Trophoblast cell (in vitro differentiated cells and primary cell): Measurements from ENCODE around the gene LRP1B.

Experiments
- DNase-seq, 2 donors: peaks; one replicate each; pipeline ENCODE4 v3.0.0-alpha.2; 2016
- H2AFZ ChIP-seq: 2 replicates; pipeline ENCODE4 v1.6.1; 2013; ENCODE audit warnings: low read length, moderate library complexity, mild to moderate bottlenecking; ENCODE audit not compliant: insufficient read depth, poor library complexity
- H2AK5ac ChIP-seq: 2 replicates; pipeline ENCODE4 v1.6.1; 2013; ENCODE audit warnings: mild to moderate bottlenecking, low read length
- H2BK120ac ChIP-seq: 2 replicates; pipeline ENCODE4 v1.6.1; 2013; ENCODE audit warnings: low read length, mild to moderate bottlenecking, moderate library complexity; ENCODE audit not compliant: insufficient read depth, poor library complexity
- H2BK12ac ChIP-seq: 2 replicates; pipeline ENCODE4 v1.6.1; 2013; ENCODE audit warnings: mild to moderate bottlenecking, low read length, moderate library complexity
- H2BK5ac ChIP-seq: 2 replicates; pipeline ENCODE4 v1.6.1; 2013; ENCODE audit warnings: low read length, low read depth, moderate library complexity, mild to moderate bottlenecking; ENCODE audit not compliant: poor library complexity
- H3K14ac ChIP-seq: 2 replicates; pipeline ENCODE4 v1.6.1; 2013; ENCODE audit warnings: mild to moderate bottlenecking, low read length
- H3K18ac ChIP-seq: 2 replicates; pipeline ENCODE4 v1.6.1; 2013; ENCODE audit warnings: mild to moderate bottlenecking, low read length
- H3K23ac ChIP-seq: 2 replicates; pipeline ENCODE4 v1.6.1; 2013; ENCODE audit warnings: low read length
- H3K27ac ChIP-seq: 2 replicates; pipeline ENCODE4 v1.5.1; 2013; ENCODE audit warnings: low read depth, mild to moderate bottlenecking, inconsistent platforms, low read length, moderate library complexity
- H3K27me3 ChIP-seq: 2 replicates; pipeline ENCODE4 v1.6.1; 2013; ENCODE audit warnings: inconsistent platforms, mild to moderate bottlenecking, low read length, moderate library complexity; ENCODE audit not compliant: insufficient read depth
- H3K36me3 ChIP-seq, 2 experiments: 1 replicate in 1 of 2; 2 replicates in 1 of 2; pipeline ENCODE4 v1.6.1; 2013; ENCODE audit warnings: low read length in 2 of 2, mild to moderate bottlenecking in 2 of 2, moderate library complexity in 1 of 2; ENCODE audit not compliant: insufficient read depth in 2 of 2, control insufficient read depth in 1 of 2
- H3K4ac ChIP-seq: 2 replicates; pipeline ENCODE4 v1.6.1; 2013; ENCODE audit warnings: low read depth, mild to moderate bottlenecking, low read length, moderate library complexity
- H3K4me1 ChIP-seq, 2 experiments: 1 replicate in 1 of 2; 2 replicates in 1 of 2; pipeline ENCODE4 v1.6.1; 2013; ENCODE audit warnings: low read length in 2 of 2, mild to moderate bottlenecking in 2 of 2, moderate library complexity in 1 of 2; ENCODE audit not compliant: insufficient read depth in 2 of 2, control insufficient read depth in 1 of 2
- H3K4me2 ChIP-seq: 2 replicates; pipeline ENCODE4 v1.6.1; 2013; ENCODE audit warnings: inconsistent platforms, mild to moderate bottlenecking, low read length, moderate library complexity
- H3K4me3 ChIP-seq: 2 replicates; pipeline ENCODE4 v1.5.1; 2013; ENCODE audit warnings: mild to moderate bottlenecking, low read depth, low read length, inconsistent platforms
- H3K79me1 ChIP-seq: one replicate; pipeline ENCODE4 v1.6.1; 2013; ENCODE audit warnings: low read length
- H3K79me2 ChIP-seq: 2 replicates; pipeline ENCODE4 v1.6.1; 2013; ENCODE audit warnings: low read length, mild to moderate bottlenecking; ENCODE audit not compliant: control insufficient read depth, insufficient read depth, poor library complexity
- H3K9ac ChIP-seq: 2 replicates; pipeline ENCODE4 v1.6.1; 2013; ENCODE audit warnings: mild to moderate bottlenecking, low read length
- H3K9me3 ChIP-seq: 2 replicates; pipeline ENCODE4 v1.6.1; 2013; ENCODE audit warnings: low read depth, mild to moderate bottlenecking, control low read depth, inconsistent platforms, low read length; ENCODE audit not compliant: insufficient read depth
- H4K12ac ChIP-seq: 2 replicates; pipeline ENCODE4 v1.6.1; 2013; ENCODE audit warnings: low read depth, mild to moderate bottlenecking, low read length, moderate library complexity
- H4K8ac ChIP-seq: 2 replicates; pipeline ENCODE4 v1.6.1; 2013; ENCODE audit warnings: low read depth, mild to moderate bottlenecking, low read length, moderate library complexity
- H4K91ac ChIP-seq: one replicate; pipeline ENCODE4 v1.6.1; 2013; ENCODE audit warnings: low read depth, mild to moderate bottlenecking, low read length, moderate library complexity
- WGBS: extraction: QIAGEN DNeasy Blood & Tissue Kit; methylation state at CpG from one replicate; pipeline ENCODE4 v1.1.7; 2013; ENCODE audit warnings: missing lambda C conversion rate; ENCODE audit not compliant: insufficient read length, insufficient coverage; ENCODE audit errors: extremely low coverage; 5-methylcytosine and 5-hydroxymethylcytosine counted together

Gene LRP1B

GRCh38 chr2:140662504-140662903 lies 1468.3 kb downstream of the LRP1B start:
- H3K14ac ChIP-seq = no peak overlapping the region
- no peak overlapping the region for H2AFZ ChIP-seq
- H3K4me2 ChIP-seq = no peak overlapping the region
- no peak overlapping the region for H2AK5ac ChIP-seq
- no peak overlapping the region for H3K9ac ChIP-seq
- no peaks in the 10 kb centered on the region for H3K4me1 ChIP-seq
- H4K8ac ChIP-seq = no peak overlapping the region
- H3K79me2 ChIP-seq = no peaks in the 10 kb centered on the region
- H3K9me3 ChIP-seq = no peaks in the 10 kb centered on the region
- no peak overlapping the region for H2BK120ac ChIP-seq
- no peak overlapping the region for H4K12ac ChIP-seq
- no peaks in the 10 kb centered on the region for H3K36me3 ChIP-seq
- no peak overlapping the region for H2BK12ac ChIP-seq
- WGBS = no CpG with 5 or more reads among the region's 1 CpG
- no peaks in the 10 kb centered on the region for H3K79me1 ChIP-seq
- no peaks in the 10 kb centered on the region for H3K27me3 ChIP-seq
- DNase-seq = no peak
- H4K91ac ChIP-seq = no peak overlapping the region
- H2BK5ac ChIP-seq = no peak overlapping the region
- H3K4ac ChIP-seq = no peak overlapping the region
- H3K18ac ChIP-seq = no peak overlapping the region
- no peak overlapping the region for H3K27ac ChIP-seq
- no peak overlapping the region for H3K4me3 ChIP-seq
- no peak overlapping the region for H3K23ac ChIP-seq

- no peak overlapping the region for H3K14ac ChIP-seq
- WGBS = no CpG with 5 or more reads among the region's 2 CpGs
- no peaks in the 10 kb centered on the region for H3K36me3 ChIP-seq
- no peaks in the 10 kb centered on the region for H3K27me3 ChIP-seq
- no peaks in the 10 kb centered on the region for H3K9me3 ChIP-seq
- H3K18ac ChIP-seq = no peak overlapping the region
- H3K4me3 ChIP-seq = no peak overlapping the region
- H3K79me1 ChIP-seq = no peaks in the 10 kb centered on the region
- H3K27ac ChIP-seq = no peak overlapping the region
- DNase-seq = no peak
- no peak overlapping the region for H3K23ac ChIP-seq
- H4K8ac ChIP-seq = no peak overlapping the region
- H3K4me2 ChIP-seq = no peak overlapping the region
- no peak overlapping the region for H2AK5ac ChIP-seq
- H3K4ac ChIP-seq = no peak overlapping the region
- no peak overlapping the region for H3K9ac ChIP-seq
- H2BK5ac ChIP-seq = no peak overlapping the region
- no peak overlapping the region for H4K12ac ChIP-seq
- no peak overlapping the region for H2BK12ac ChIP-seq
- no peak overlapping the region for H2BK120ac ChIP-seq
- no peaks in the 10 kb centered on the region for H3K79me2 ChIP-seq
- no peaks in the 10 kb centered on the region for H3K4me1 ChIP-seq
- no peak overlapping the region for H4K91ac ChIP-seq
- no peak overlapping the region for H2AFZ ChIP-seq
Observed at GRCh38 chr2:140658760-140659692, 1471.8 kb downstream of the LRP1B start.

GRCh38 chr2:140657657-140658056 lies 1473.2 kb downstream of the LRP1B start:
- Histone ChIP-seq H3K4me1 (no peaks in the 10 kb centered on the region), H3K14ac (no peak overlapping the region), H2AFZ (no peak overlapping the region), H4K91ac (no peak overlapping the region), H3K4me3 (no peak overlapping the region), H3K18ac (no peak overlapping the region), H2BK120ac (no peak overlapping the region), H3K9ac (no peak overlapping the region), H2BK5ac (no peak overlapping the region), H3K36me3 (no peaks in the 10 kb centered on the region), H3K79me1 (no peaks in the 10 kb centered on the region), H4K12ac (no peak overlapping the region), H3K4me2 (no peak overlapping the region), H3K9me3 (no peaks in the 10 kb centered on the region), H3K27me3 (no peaks in the 10 kb centered on the region), H2AK5ac (no peak overlapping the region), H3K23ac (no peak overlapping the region), H2BK12ac (no peak overlapping the region), H4K8ac (no peak overlapping the region), H3K27ac (no peak overlapping the region), H3K4ac (no peak overlapping the region), H3K79me2 (no peaks in the 10 kb centered on the region)
- no peak for DNase-seq
- no CpG with 5 or more reads among the region's 2 CpGs for WGBS

- no peak overlapping the region for H3K4me2 ChIP-seq
- H2BK120ac ChIP-seq = no peak overlapping the region
- no peak overlapping the region for H4K91ac ChIP-seq
- no peak overlapping the region for H3K4me3 ChIP-seq
- H3K79me1 ChIP-seq = no peaks in the 10 kb centered on the region
- H3K9ac ChIP-seq = no peak overlapping the region
- no peak overlapping the region for H2AK5ac ChIP-seq
- no peak overlapping the region for H3K14ac ChIP-seq
- no peak overlapping the region for H3K4ac ChIP-seq
- no peak overlapping the region for H3K18ac ChIP-seq
- H3K27me3 ChIP-seq = no peaks in the 10 kb centered on the region
- H4K12ac ChIP-seq = no peak overlapping the region
- H2BK5ac ChIP-seq = no peak overlapping the region
- no peaks in the 10 kb centered on the region for H3K9me3 ChIP-seq
- no peak overlapping the region for H3K23ac ChIP-seq
- H2AFZ ChIP-seq = no peak overlapping the region
- no peak for DNase-seq
- no peaks in the 10 kb centered on the region for H3K36me3 ChIP-seq
- no peaks in the 10 kb centered on the region for H3K4me1 ChIP-seq
- no peaks in the 10 kb centered on the region for H3K79me2 ChIP-seq
- no peak overlapping the region for H4K8ac ChIP-seq
- no peak overlapping the region for H2BK12ac ChIP-seq
- no CpG with 5 or more reads among the region's 3 CpGs for whole genome bisulfite sequencing
- no peak overlapping the region for H3K27ac ChIP-seq
Observed at GRCh38 chr2:140654565-140654964, 1476.3 kb downstream of the LRP1B start.
